Measurements from ENCODE around the gene RCBTB2. TPM values are rescaled to one million over a fixed set of nuclear protein-coding genes. Genes with fewer than 3 reads are reported as not detected.

RCBTB2 gene
- total and polyA plus RNA-seq, 4 donors, result 4.1 to 9.0 (median 5.4) TPM

GRCh38 chr13:48561466-48562235 is 28.8 kb upstream of the RCBTB2 start:
- Histone ChIP-seq H3K9ac (ENCODE audit: low read depth in 1 of 2, low read length in 2 of 2) (no peak overlapping the region), H3K9me3 (ENCODE audit: control insufficient read depth in 4 of 4, low read length in 3 of 4) (no peaks in the 10 kb centered on the region), H3K4me3 (ENCODE audit: low read depth in 1 of 3, low read length in 3 of 3) (no peak overlapping the region), H3K4me1 (ENCODE audit: control insufficient read depth in 4 of 4, insufficient read depth in 4 of 4, low read length in 3 of 4) (peaks cover 0 to 2% (median 0%) of the 10 kb centered on the region in 4 donors), H3K27ac (ENCODE audit: low read depth in 1 of 2, low read length in 2 of 2) (no peak overlapping the region), H3K27me3 (ENCODE audit: control insufficient read depth in 4 of 4, insufficient read depth in 4 of 4, low read length in 3 of 4) (no peaks in the 10 kb centered on the region), H3K36me3 (ENCODE audit: control insufficient read depth in 4 of 4, insufficient read depth in 3 of 4, low read depth in 1 of 4, low read length in 3 of 4) (no peaks in the 10 kb centered on the region)
- DNase-seq (ENCODE audit: low spot score), result no peak
- TF ChIP-seq SP1 (IDR thresholded peaks at IDR 0.05) (no peak), RXRA (IDR thresholded peaks at IDR 0.05) (no peak), FOXA1 (IDR thresholded peaks at IDR 0.05) (no peak), ATF3 (IDR thresholded peaks at IDR 0.05) (no peak), CTCF (IDR thresholded peaks at IDR 0.05; ENCODE audit: low read depth, low read length, missing input control) (no peak), TAF1 (conservative IDR thresholded peaks at IDR 0.05) (no peak), EGR1 (IDR thresholded peaks at IDR 0.05; ENCODE audit: low read depth in 2 of 2) (no peak), GABPA (IDR thresholded peaks at IDR 0.05 in 1 of 2, conservative IDR thresholded peaks at IDR 0.05 in 1 of 2) (no peak), ZBTB33 (IDR thresholded peaks at IDR 0.05) (no peak), HNF4A (conservative IDR thresholded peaks at IDR 0.05) (no peak), REST (IDR thresholded peaks at IDR 0.05) (no peak), RAD21 (IDR thresholded peaks at IDR 0.05) (no peak), JUND (IDR thresholded peaks at IDR 0.05) (no peak), HNF4G (IDR thresholded peaks at IDR 0.05) (no peak), MAX (IDR thresholded peaks at IDR 0.05) (no peak)
- 68% methylated on average over 1 of the region's 1 CpG for whole genome bisulfite sequencing
